Measurements from ENCODE around the gene CTDSPL. TPM values are rescaled to one million over a fixed set of nuclear protein-coding genes. Genes with fewer than 3 reads are reported as not detected.

The CTDSPL gene
- total and polyA plus RNA-seq, 2 of the 13 experiments (the other 11 are each of a cell fraction or from before 2014, with no cell fraction given), result 26.1 to 142 TPM

GRCh38 chr3:37986479-37987314 lies 125.0 kb downstream of the CTDSPL start (continued):
- TF ChIP-seq CEBPZ (IDR thresholded peaks at IDR 0.05; ENCODE audit: low read length), result no peak
- no peak for TF ChIP-seq ZSCAN12 (CRISPR knock-in tag; IDR thresholded peaks at IDR 0.05)
- TF ChIP-seq ZMYM2 (CRISPR knock-in tag; IDR thresholded peaks at IDR 0.05), result no peak
- TF ChIP-seq ZNF616 (CRISPR knock-in tag; IDR thresholded peaks at IDR 0.05; ENCODE audit: low read depth), result 0 out of 2 replicates have a peak, but pooled peaks have one; percentile 44
- TF ChIP-seq ATF7 (IDR thresholded peaks at IDR 0.05), result no peak
- no peak for TF ChIP-seq ATF7 (CRISPR knock-in tag; IDR thresholded peaks at IDR 0.05)
- no peak; the same call in 1 of the 2 replicates for TF ChIP-seq ZFP90 (CRISPR knock-in tag; IDR thresholded peaks at IDR 0.05; ENCODE audit: borderline replicate concordance)
- TF ChIP-seq HDAC6 (IDR thresholded peaks at IDR 0.05; ENCODE audit: low read depth, low read length), result no peak
- no peak for TF ChIP-seq HDAC1 (CRISPR knock-in tag; IDR thresholded peaks at IDR 0.05)
- TF ChIP-seq TBX3 (IDR thresholded peaks at IDR 0.05; ENCODE audit: borderline replicate concordance), result no peak
- no peak for TF ChIP-seq ZNF570 (CRISPR knock-in tag; IDR thresholded peaks at IDR 0.05; ENCODE audit: borderline replicate concordance)
- TF ChIP-seq ZMAT3 (CRISPR knock-in tag; conservative IDR thresholded peaks at IDR 0.05), result no peak
- TF ChIP-seq ZNF883 (CRISPR knock-in tag; IDR thresholded peaks at IDR 0.05; ENCODE audit: not compliant biosample characterization), result no peak
- no peak for TF ChIP-seq TBL1XR1 (IDR thresholded peaks at IDR 0.05; ENCODE audit: borderline replicate concordance, low read length, partially characterized antibody)
- no peak for TF ChIP-seq CAMTA2 (CRISPR knock-in tag; IDR thresholded peaks at IDR 0.05; ENCODE audit: borderline replicate concordance)
- TF ChIP-seq HMGXB3 (CRISPR knock-in tag; IDR thresholded peaks at IDR 0.05; ENCODE audit: borderline replicate concordance), result 0 out of 2 replicates have a peak, but pooled peaks have one; percentile 60
- TF ChIP-seq ZSCAN29 (CRISPR knock-in tag; conservative IDR thresholded peaks at IDR 0.05), result no peak
- TF ChIP-seq ZNF296 (CRISPR knock-in tag; conservative IDR thresholded peaks at IDR 0.05), result no peak
- TF ChIP-seq STAG1 (CRISPR knock-in tag; IDR thresholded peaks at IDR 0.05), result peak; percentile 5; the same call in 1 of the 2 replicates
- TF ChIP-seq HDAC2 (CRISPR knock-in tag; IDR thresholded peaks at IDR 0.05), result peak; percentile 72
- no peak for TF ChIP-seq ZBTB21 (CRISPR knock-in tag; IDR thresholded peaks at IDR 0.05)
- TF ChIP-seq ZC3H4 (CRISPR knock-in tag; IDR thresholded peaks at IDR 0.05; ENCODE audit: borderline replicate concordance), result no peak

Measured in HepG2 (cell line).